GM12878 (cell line): ENCODE measurements around the gene EP400. TPM values are rescaled to one million over a fixed set of nuclear protein-coding genes. Genes with fewer than 3 reads are reported as not detected.

Source experiments
- ATAC-seq: fragments of 200-7000 bp; cut with Tn5 transposase; 3 replicates; pipeline ENCODE4 v1.9.1; 2020; ENCODE audit warnings: mild to moderate bottlenecking, moderate library complexity
- BruUV-seq: library from RNA; stranded (reverse); fragments of 400-500 nt; replicated peaks from 2 replicates; lab custom pipeline; 2021; lab: Mats Ljungman, UMichigan
- CTCF ChIA-PET: fragments of 300-600 bp; sonication (Branson Sonifier 250); formaldehyde crosslinking; extraction: SDS; loops from one replicate; lab custom pipeline; 2021; ENCODE audit warnings: inconsistent platforms; lab: Yijun Ruan, JAX
- POLR2A ChIA-PET: fragments of 350-600 bp; formaldehyde crosslinking; extraction: SDS; loops from one replicate; lab custom pipeline; 2021; ENCODE audit warnings: inconsistent platforms; lab: Charles Lee
- RAD21 ChIA-PET: fragments of 300-600 bp; sonication (Branson Sonifier 250); formaldehyde crosslinking; loops from one replicate; lab custom pipeline; 2023; ENCODE audit warnings: antibody characterized with exemption; ENCODE audit not compliant: unreplicated experiment; lab: Charles Lee
- SMC1A ChIA-PET: fragments of 300-600 bp; sonication (Branson Sonifier 250); formaldehyde crosslinking; loops from one replicate; lab custom pipeline; 2023; ENCODE audit not compliant: unreplicated experiment, uncharacterized antibody; lab: Charles Lee
- DNase-seq: peaks from one replicate; pipeline ENCODE4 v3.0.0-alpha.2; 2011; ENCODE audit warnings: low read depth, low spot score
- FAIRE-seq: peaks from 3 replicates; lab custom pipeline; 2011; peaks lifted over from hg19 to GRCh38; lab: Jason Lieb, UNC
- H2AFZ ChIP-seq: 2 replicates; pipeline ENCODE4 v1.6.0; 2011; ENCODE audit warnings: low read depth, low read length, control low read depth; ENCODE audit not compliant: control insufficient read depth
- H3K27ac ChIP-seq: 2 replicates; pipeline ENCODE4 v1.5.1; 2011; ENCODE audit warnings: control low read depth; ENCODE audit not compliant: control insufficient read depth, insufficient read depth
- H3K27me3 ChIP-seq, 2 experiments: replicated peaks in 1 of 2; 2 replicates each; pipeline versions ENCODE4 v1.6.0 to v1.6.1; 2011; ENCODE audit warnings: low read length in 1 of 2; ENCODE audit not compliant: control insufficient read depth in 2 of 2, insufficient read depth in 2 of 2
- H3K36me3 ChIP-seq, 2 experiments: 2 replicates each; pipeline ENCODE4 v1.5.1; 2011; ENCODE audit warnings: low read length in 1 of 2; ENCODE audit not compliant: control insufficient read depth in 2 of 2, insufficient read depth in 2 of 2
- H3K4me1 ChIP-seq: 2 replicates; pipeline ENCODE4 v1.6.1; 2011; ENCODE audit warnings: mild to moderate bottlenecking, low read length, moderate library complexity, mixed read lengths; ENCODE audit not compliant: control insufficient read depth, insufficient read depth
- H3K4me2 ChIP-seq: 2 replicates; pipeline ENCODE4 v1.6.0; 2011; ENCODE audit warnings: control low read depth; ENCODE audit not compliant: control insufficient read depth, insufficient read depth
- H3K4me3 ChIP-seq: fragments of 200-600 bp; sonication (generic); 2 replicates; pipeline ENCODE4 v1.5.1; 2016
- H3K79me2 ChIP-seq: 2 replicates; pipeline ENCODE4 v1.6.0; 2011; ENCODE audit warnings: low read length; ENCODE audit not compliant: control insufficient read depth, insufficient read depth
- H3K9ac ChIP-seq: 2 replicates; pipeline ENCODE4 v1.8.0; 2011; ENCODE audit warnings: low read length, control low read depth, mixed read lengths; ENCODE audit not compliant: control insufficient read depth, insufficient read depth
- H3K9me3 ChIP-seq: replicated peaks from 3 replicates; pipeline ENCODE4 v1.5.1; 2011; ENCODE audit warnings: mild to moderate bottlenecking, low read length; ENCODE audit not compliant: control insufficient read depth, insufficient read depth
- H4K20me1 ChIP-seq: 2 replicates; pipeline ENCODE4 v1.6.0; 2011; ENCODE audit not compliant: control insufficient read depth, insufficient read depth
- CUX1 ChIP-seq: IDR thresholded peaks from 2 replicates; pipeline ENCODE4 v1.6.1; 2012; ENCODE audit warnings: improper control_type of control experiment, low read depth, low read length; ENCODE audit not compliant: insufficient replicate concordance
- HSF1 ChIP-seq: fragments of 150-350 bp; IDR thresholded peaks from 2 replicates; pipeline ENCODE4 v1.6.1; 2014; ENCODE audit warnings: mild to moderate bottlenecking, low read depth, low read length
- IKZF2 ChIP-seq, 2 experiments: fragments of 450-650 bp; IDR thresholded peaks; 2 replicates each; pipeline ENCODE4 v1.6.1; 2017; ENCODE audit warnings: mild to moderate bottlenecking in 2 of 2, moderate library complexity in 2 of 2
- IRF4 ChIP-seq: IDR thresholded peaks from 2 replicates; pipeline ENCODE4 v1.6.1; 2011; ENCODE audit warnings: low read depth, low read length
- NR2F1 ChIP-seq: fragments of 450-650 bp; conservative IDR thresholded peaks from 2 replicates; pipeline ENCODE4 v1.6.1; 2017; ENCODE audit warnings: mild to moderate bottlenecking
- PAX8 ChIP-seq: fragments of 450-650 bp; IDR thresholded peaks from 2 replicates; pipeline ENCODE4 v1.6.1; 2017; ENCODE audit warnings: mild to moderate bottlenecking, moderate library complexity
- ZNF384 ChIP-seq: IDR thresholded peaks from 2 replicates; pipeline ENCODE4 v1.6.1; 2012; ENCODE audit warnings: low read depth, mild to moderate bottlenecking, low read length, improper control_type of control experiment, borderline replicate concordance
- ZZZ3 ChIP-seq: IDR thresholded peaks from 2 replicates; pipeline ENCODE4 v1.6.1; 2011; ENCODE audit warnings: low read depth; ENCODE audit not compliant: control insufficient read depth, insufficient read length
- WGBS: methylation state at CpG from one replicate; pipeline ENCODE4 v1.1.6; 2016; ENCODE audit warnings: low lambda C conversion rate; ENCODE audit not compliant: insufficient replicate concordance, insufficient coverage; ENCODE audit errors: missing lambda C conversion rate; 5-methylcytosine and 5-hydroxymethylcytosine counted together
- in situ Hi-C: fragments of 300-500 bp; cut with MboI; formaldehyde crosslinking; loops from 9 replicates; pipeline ENCODE4 v1.14.3; 2018; ENCODE audit warnings: mixed read lengths
- intact Hi-C: fragments of 100-400 bp; cut with micrococcal nuclease; formaldehyde crosslinking; loops from one replicate; pipeline ENCODE4 v1.14.2; 2022; ENCODE audit not compliant: unreplicated experiment
- polyA plus RNA-seq, 11 experiments: library from polyadenylated mRNA; depleted of rRNA in 4 of 11; unstranded in 6 of 11; stranded (reverse) in 5 of 11; fragments of >200 nt; fragmentation: Nextera tagmentation in 4 of 11; fragmentation: Illumina TruSeq in 1 of 11; extraction: Ambion mirVana in 4 of 11; extraction: Trizol in 1 of 11; gene quantifications; 1 replicate in 1 of 11; 2 replicates in 10 of 11; pipeline versions ENCODE4 v1.2.1 to v1.2.3, GENCODE V29; 2011 to 2016; ENCODE audit warnings: inconsistent platforms in 2 of 11, missing spikeins in 2 of 11, low read depth in 1 of 11
- total RNA-seq, 4 experiments: library from RNA; depleted of rRNA in 3 of 4; stranded (reverse); fragments of >200 nt in 3 of 4; fragmentation: Illumina TruSeq in 1 of 4; extraction: Trizol in 1 of 4; gene quantifications; 2 replicates each; pipeline versions ENCODE4 v1.2.1 to v1.2.3, GENCODE V29; 2013 to 2021

The EP400 gene
- total and polyA plus RNA-seq, 10 of the 15 experiments (the other 5 are each of a cell fraction or from before 2014, with no cell fraction given): 3.8 to 44.2 (median 8.4) TPM

GRCh38 chr12:131988054-131988796 lies 38.5 kb downstream of the EP400 start:
- DNase-seq (no peak), FAIRE-seq (no peak), ATAC-seq (no peak)
- Histone ChIP-seq H3K79me2 (no peaks in the 10 kb centered on the region), H3K4me1 (no peaks in the 10 kb centered on the region), H2AFZ (no peak overlapping the region), H3K4me3 (no peak overlapping the region), H3K4me2 (no peak overlapping the region), H3K9me3 (no peaks in the 10 kb centered on the region; the same call in 2 of the 3 replicates), H3K27me3 (no peaks in the 10 kb centered on the region), H3K9ac (no peak overlapping the region), H3K36me3 (peaks cover 23 to 26% of the 10 kb centered on the region in 2 experiments), H3K27ac (no peak overlapping the region), H4K20me1 (no peaks in the 10 kb centered on the region)
- CTCF ChIA-PET: no interaction called here
- no peak for TF ChIP-seq IKZF2 (IDR thresholded peaks at IDR 0.05)
- TF ChIP-seq NR2F1: no peak
- no peak for TF ChIP-seq ZZZ3
- 96% methylated on average over 8 of the region's 8 CpGs for WGBS
- no TSS peak for BruUV-seq
- in situ Hi-C loops (no loop called here), intact Hi-C loops (no loop called here)
- SMC1A ChIA-PET: no interaction called here
- RAD21 ChIA-PET: no interaction called here
- POLR2A ChIA-PET: no interaction called here

GRCh38 chr12:131989021-131989420 lies 39.3 kb downstream of the EP400 start:
- intact Hi-C loops: no loop called here
- TF ChIP-seq HSF1: no peak
- no peak for TF ChIP-seq IRF4
- no peak for TF ChIP-seq PAX8
- TF ChIP-seq CUX1: no peak
- TF ChIP-seq ZNF384: no peak

More at GRCh38 chr12:131989021-131989420, 39.3 kb downstream of the EP400 start:
- H3K4me2 ChIP-seq: no peak overlapping the region
- H3K27ac ChIP-seq: no peak overlapping the region
- H3K4me3 ChIP-seq: no peak overlapping the region
- ChIA-PET SMC1A (no interaction called here), CTCF (no interaction called here), RAD21 (no interaction called here), POLR2A (no interaction called here)
- no peak for DNase-seq
- WGBS: 91% methylated on average over 12 of the region's 12 CpGs
- no peak overlapping the region for H2AFZ ChIP-seq
- H3K36me3 ChIP-seq: peaks cover 20 to 25% of the 10 kb centered on the region in 2 experiments
- H3K27me3 ChIP-seq: no peaks in the 10 kb centered on the region
- no peaks in the 10 kb centered on the region for H3K4me1 ChIP-seq
- in situ Hi-C loops: no loop called here
- ATAC-seq: no peak
- no TSS peak for BruUV-seq
- H4K20me1 ChIP-seq: no peaks in the 10 kb centered on the region
- no peaks in the 10 kb centered on the region for H3K79me2 ChIP-seq
- no peak overlapping the region for H3K9ac ChIP-seq
- H3K9me3 ChIP-seq: no peaks in the 10 kb centered on the region; the same call in 2 of the 3 replicates
- FAIRE-seq: no peak
